ENCODE measurements around the gene DNAJC12. TPM values are rescaled to one million over a fixed set of nuclear protein-coding genes. Genes with fewer than 3 reads are reported as not detected.

DNAJC12 gene
- 1 to 10 TPM; 1.2 to 5.1 TPM for total RNA-seq

GRCh38 chr10:67837541-67838314 lies at the start of gene DNAJC12:
Gene DNAJC12, minus strand, starts transcription at chr10:67838188. Its CDS starts 177 bp downstream, at chr10:67838011.
- DNase-seq (ENCODE audit: low spot score) (no peak), ATAC-seq (ENCODE audit: insufficient number of reproducible peaks, low FRiP score, low read depth) (no peak)
- H3K4me3 ChIP-seq: peak within 1 kb of the TSS; percentile 55
- H3K27ac ChIP-seq: no peak within 1 kb of the TSS
- TF ChIP-seq CTCF (IDR thresholded peaks at IDR 0.05): no peak
- H3K4me1 ChIP-seq (ENCODE audit: control insufficient read depth in 1 of 2, low read depth in 2 of 2): no peaks in the 10 kb centered on the region
- no peaks in the 10 kb centered on the region for H3K27me3 ChIP-seq (replicated peaks; ENCODE audit: insufficient read depth)
- no peaks in the 10 kb centered on the region for H3K9me3 ChIP-seq
- H3K36me3 ChIP-seq: no peaks in the 10 kb centered on the region

GRCh38 chr10:67884842-67885670 lies 47.1 kb upstream of the DNAJC12 start:
- TF ChIP-seq CTCF (IDR thresholded peaks at IDR 0.05): no peak

GRCh38 chr10:67884313-67884841 lies 46.4 kb upstream of the DNAJC12 start, which contains the start of gene SIRT1:
Gene SIRT1, plus strand, starts transcription at chr10:67884656. Its CDS starts 66 bp downstream, at chr10:67884722.
- peaks cover 14 to 30% of the 10 kb centered on the region in 2 donors for H3K4me1 ChIP-seq (ENCODE audit: control insufficient read depth in 1 of 2, low read depth in 2 of 2)

More at GRCh38 chr10:67884842-67885670, 47.1 kb upstream of the DNAJC12 start:
- Histone ChIP-seq H3K27ac (peak overlapping the region; percentile 93 to 98), H3K27me3 (replicated peaks; ENCODE audit: insufficient read depth) (no peaks in the 10 kb centered on the region), H3K36me3 (peaks cover 22% of the 10 kb centered on the region), H3K4me1 (ENCODE audit: control insufficient read depth in 1 of 2, low read depth in 2 of 2) (peaks cover 14 to 32% of the 10 kb centered on the region in 2 donors), H3K4me3 (peak overlapping the region; percentile 85), H3K9me3 (no peaks in the 10 kb centered on the region)
- DNase-seq (ENCODE audit: low spot score): peak; percentile 33
- ATAC-seq (ENCODE audit: insufficient number of reproducible peaks, low FRiP score, low read depth): peak; percentile 63

GRCh38 chr10:67883710-67884312 lies 45.8 kb upstream of the DNAJC12 start:
- H3K4me3 ChIP-seq: peak overlapping the region; percentile 85
- DNase-seq (ENCODE audit: low spot score) (no peak), ATAC-seq (ENCODE audit: insufficient number of reproducible peaks, low FRiP score, low read depth) (no peak)
- TF ChIP-seq CTCF (IDR thresholded peaks at IDR 0.05): no peak
- no peaks in the 10 kb centered on the region for H3K27me3 ChIP-seq (replicated peaks; ENCODE audit: insufficient read depth)
- peaks cover 11% of the 10 kb centered on the region for H3K36me3 ChIP-seq
- peak overlapping the region; percentile 93 to 98 for H3K27ac ChIP-seq
- H3K9me3 ChIP-seq: no peaks in the 10 kb centered on the region
- peaks cover 14 to 24% of the 10 kb centered on the region in 2 donors for H3K4me1 ChIP-seq (ENCODE audit: control insufficient read depth in 1 of 2, low read depth in 2 of 2)

More at GRCh38 chr10:67884313-67884841, 46.4 kb upstream of the DNAJC12 start, which contains the start of gene SIRT1:
- no peaks in the 10 kb centered on the region for H3K27me3 ChIP-seq (replicated peaks; ENCODE audit: insufficient read depth)
- TF ChIP-seq CTCF (IDR thresholded peaks at IDR 0.05): no peak
- H3K27ac ChIP-seq: peak within 1 kb of the TSS; percentile 93 to 98
- H3K36me3 ChIP-seq: peaks cover 16% of the 10 kb centered on the region
- peak within 1 kb of the TSS; percentile 85 for H3K4me3 ChIP-seq
- ATAC-seq (ENCODE audit: insufficient number of reproducible peaks, low FRiP score, low read depth) (peak; percentile 80), DNase-seq (ENCODE audit: low spot score) (peak; percentile 86)
- H3K9me3 ChIP-seq: no peaks in the 10 kb centered on the region
